ENCODE results near the gene STEAP1B.

DNA sequence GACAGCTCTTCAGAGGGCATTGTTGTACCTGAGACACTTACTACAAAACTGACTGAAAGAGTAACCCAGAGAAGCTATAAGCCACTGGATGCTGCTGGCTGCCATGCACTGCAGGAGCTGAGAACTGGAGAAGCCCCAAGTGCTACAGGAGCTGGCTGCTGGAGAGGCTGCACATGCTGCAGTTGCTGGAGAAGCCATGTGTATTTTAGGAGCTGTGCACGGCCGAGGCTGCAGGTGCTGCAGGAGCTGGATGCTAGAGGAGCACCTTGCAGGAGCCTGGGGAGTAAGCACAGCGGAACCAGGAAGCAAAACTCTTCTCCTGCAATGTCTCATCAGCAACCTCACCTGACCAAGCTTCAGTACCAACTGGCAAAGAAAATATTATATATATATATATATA, 45.5 kb downstream of the STEAP1B start:
- TF ChIP-seq, protein P1, sequence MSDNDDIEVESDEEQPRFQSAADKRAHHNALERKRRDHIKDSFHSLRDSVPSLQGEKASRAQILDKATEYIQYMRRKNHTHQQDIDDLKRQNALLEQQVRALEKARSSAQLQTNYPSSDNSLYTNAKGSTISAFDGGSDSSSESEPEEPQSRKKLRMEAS (IDR thresholded peaks at IDR 0.05; ENCODE audit: low read depth, low read length): no peak
- no peak for TF ChIP-seq POLR2A (IDR thresholded peaks at IDR 0.05; ENCODE audit: extremely low read depth, insufficient read length)
